ENCODE measurements around the gene ASPG.
"Not testable (repeated sequence)": the region's sequence is repeated elsewhere in the genome, so short reads cannot be mapped to it uniquely, and the experiment has no call there.

The ASPG gene

DNA sequence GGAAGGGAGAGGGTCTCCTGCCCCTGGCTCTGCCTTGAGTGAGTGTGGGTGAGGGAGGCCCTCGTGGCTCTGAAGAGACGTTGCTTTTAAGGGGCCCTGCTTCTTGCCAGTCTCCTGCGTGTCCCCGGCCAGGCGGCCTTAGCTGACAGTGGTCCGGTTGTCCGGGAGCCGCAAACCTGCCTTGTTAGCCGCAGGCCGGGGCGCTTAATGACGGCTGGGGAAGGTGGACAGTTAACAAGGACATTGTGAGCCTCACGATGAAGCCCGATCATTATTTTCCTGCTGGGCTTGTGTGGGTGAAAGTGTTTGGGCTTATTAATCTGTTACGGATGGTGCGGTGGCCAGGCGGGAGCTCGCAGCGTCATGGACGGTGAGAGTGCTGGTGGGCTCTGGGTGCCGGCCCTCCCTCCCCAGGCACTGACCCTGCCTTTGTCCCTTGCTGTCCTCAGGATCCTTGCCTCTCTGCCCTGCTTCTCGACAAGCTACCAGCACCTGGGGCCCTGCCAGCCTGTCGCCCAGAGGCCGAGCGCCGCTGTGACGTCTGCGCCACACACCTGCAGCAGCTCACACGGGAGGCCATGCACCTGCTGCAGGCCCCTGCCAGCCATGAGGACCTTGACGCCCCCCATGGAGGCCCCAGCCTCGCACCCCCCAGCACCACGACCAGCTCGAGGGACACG lies 66.2 kb downstream of the ASPG start:
- Histone ChIP-seq H3K9me2 (replicated peaks; ENCODE audit: insufficient read depth, low read length) (no peaks in the 10 kb centered on the region), H3K4me3 (ENCODE audit: insufficient read depth, low read length, poor library complexity, severe bottlenecking) (no peak overlapping the region), H3K9ac (ENCODE audit: low read length) (no peak overlapping the region), H3F3A (ENCODE audit: insufficient read depth) (no peaks in the 10 kb centered on the region), H2AFZ (ENCODE audit: low read depth, low read length, severe bottlenecking) (no peak overlapping the region), H3K79me2 (ENCODE audit: insufficient read depth, low read length) (no peaks in the 10 kb centered on the region), H3K27ac (ENCODE audit: low read depth, low read length) (no peak overlapping the region), H3K36me3 (ENCODE audit: low read length) (no peaks in the 10 kb centered on the region), H3K27me3 (ENCODE audit: low read length) (no peaks in the 10 kb centered on the region), H3K4me2 (ENCODE audit: low read depth, low read length, poor library complexity, severe bottlenecking) (no peak overlapping the region), H3K9me3 (ENCODE audit: insufficient read depth, low read length) (no peaks in the 10 kb centered on the region), H4K20me1 (ENCODE audit: low read depth, low read length) (no peaks in the 10 kb centered on the region)
- no peak for TF ChIP-seq EZH2phosphoT487 (conservative IDR thresholded peaks at IDR 0.05; ENCODE audit: low read length)
- TF ChIP-seq, protein P1, sequence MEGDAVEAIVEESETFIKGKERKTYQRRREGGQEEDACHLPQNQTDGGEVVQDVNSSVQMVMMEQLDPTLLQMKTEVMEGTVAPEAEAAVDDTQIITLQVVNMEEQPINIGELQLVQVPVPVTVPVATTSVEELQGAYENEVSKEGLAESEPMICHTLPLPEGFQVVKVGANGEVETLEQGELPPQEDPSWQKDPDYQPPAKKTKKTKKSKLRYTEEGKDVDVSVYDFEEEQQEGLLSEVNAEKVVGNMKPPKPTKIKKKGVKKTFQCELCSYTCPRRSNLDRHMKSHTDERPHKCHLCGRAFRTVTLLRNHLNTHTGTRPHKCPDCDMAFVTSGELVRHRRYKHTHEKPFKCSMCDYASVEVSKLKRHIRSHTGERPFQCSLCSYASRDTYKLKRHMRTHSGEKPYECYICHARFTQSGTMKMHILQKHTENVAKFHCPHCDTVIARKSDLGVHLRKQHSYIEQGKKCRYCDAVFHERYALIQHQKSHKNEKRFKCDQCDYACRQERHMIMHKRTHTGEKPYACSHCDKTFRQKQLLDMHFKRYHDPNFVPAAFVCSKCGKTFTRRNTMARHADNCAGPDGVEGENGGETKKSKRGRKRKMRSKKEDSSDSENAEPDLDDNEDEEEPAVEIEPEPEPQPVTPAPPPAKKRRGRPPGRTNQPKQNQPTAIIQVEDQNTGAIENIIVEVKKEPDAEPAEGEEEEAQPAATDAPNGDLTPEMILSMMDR (IDR thresholded peaks at IDR 0.05; ENCODE audit: insufficient read depth, low read length, poor library complexity, severe bottlenecking), result no peak

DNA sequence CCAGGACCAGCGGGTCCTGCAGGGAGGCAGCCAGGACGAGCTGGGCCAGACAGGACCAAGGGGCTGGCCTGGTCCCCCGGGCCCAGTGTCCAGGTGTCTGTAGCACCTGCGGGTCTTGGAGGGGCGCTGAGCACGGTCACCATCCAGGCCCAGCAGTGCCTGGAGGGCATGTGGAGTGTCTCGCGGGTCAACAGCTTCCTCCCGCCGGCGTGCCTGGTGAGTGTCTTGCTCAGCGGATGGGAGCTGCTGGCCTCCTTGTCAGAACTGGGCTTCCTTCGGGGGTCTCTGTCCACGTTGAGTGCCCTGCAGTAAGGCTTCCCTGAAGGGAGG lies 66.7 kb downstream of the ASPG start:
- TF ChIP-seq EZH2phosphoT487 (conservative IDR thresholded peaks at IDR 0.05; ENCODE audit: low read length), result no peak
- TF ChIP-seq, protein P1 (IDR thresholded peaks at IDR 0.05; ENCODE audit: insufficient read depth, low read length, poor library complexity, severe bottlenecking), result no peak
- no peak overlapping the region for H3K4me2 ChIP-seq (ENCODE audit: low read depth, low read length, poor library complexity, severe bottlenecking)
- no peaks in the 10 kb centered on the region for H4K20me1 ChIP-seq (ENCODE audit: low read depth, low read length)
- H3K36me3 ChIP-seq (ENCODE audit: low read length), result no peaks in the 10 kb centered on the region
- no peaks in the 10 kb centered on the region for H3K9me3 ChIP-seq (ENCODE audit: insufficient read depth, low read length)
- no peaks in the 10 kb centered on the region for H3K79me2 ChIP-seq (ENCODE audit: insufficient read depth, low read length)
- H3K27ac ChIP-seq (ENCODE audit: low read depth, low read length), result no peak overlapping the region
- H2AFZ ChIP-seq (ENCODE audit: low read depth, low read length, severe bottlenecking), result no peak overlapping the region
- no peak overlapping the region for H3K4me3 ChIP-seq (ENCODE audit: insufficient read depth, low read length, poor library complexity, severe bottlenecking)
- no peak overlapping the region for H3K9ac ChIP-seq (ENCODE audit: low read length)
- no peaks in the 10 kb centered on the region for H3K27me3 ChIP-seq (ENCODE audit: low read length)
- no peaks in the 10 kb centered on the region for H3K9me2 ChIP-seq (replicated peaks; ENCODE audit: insufficient read depth, low read length)
- H3F3A ChIP-seq (ENCODE audit: insufficient read depth), result no peaks in the 10 kb centered on the region

DNA sequence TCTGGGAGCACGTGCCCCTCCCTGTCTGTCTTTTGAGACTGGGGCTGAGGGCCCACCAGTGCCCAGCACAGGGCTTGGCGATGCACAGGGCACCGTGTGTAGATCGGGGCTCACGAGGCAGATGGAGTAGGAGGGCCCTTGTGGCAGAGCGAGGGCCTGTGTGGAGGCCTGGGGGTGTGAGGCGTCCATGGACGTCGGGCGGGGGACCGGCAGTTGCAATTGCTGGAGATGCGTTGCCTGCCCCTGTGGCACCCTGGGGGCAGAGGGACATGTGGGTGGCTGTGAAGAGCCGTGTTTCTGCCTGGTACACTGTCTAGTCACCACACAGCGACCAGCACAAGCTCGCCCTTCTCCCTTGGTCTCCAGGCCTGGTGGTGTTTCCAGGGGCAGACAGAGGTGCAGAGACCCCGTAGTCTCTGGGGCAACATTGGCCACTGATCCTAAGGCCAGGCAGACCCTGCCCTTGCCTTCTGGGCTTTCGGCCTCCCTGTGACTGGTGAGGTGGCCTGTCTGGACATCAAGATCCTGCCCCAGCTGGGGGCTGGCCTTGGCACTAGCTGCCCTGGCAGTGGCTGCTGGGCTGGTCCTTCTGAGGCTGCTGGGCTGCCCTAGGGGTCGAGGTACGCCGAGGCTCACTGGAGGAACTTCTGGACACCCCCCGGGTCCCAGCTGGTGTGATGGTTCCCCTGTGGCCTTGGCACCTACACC lies 67.3 kb downstream of the ASPG start:
- Histone ChIP-seq H3F3A (ENCODE audit: insufficient read depth) (no peaks in the 10 kb centered on the region), H3K27me3 (ENCODE audit: low read length) (no peaks in the 10 kb centered on the region), H3K9me3 (ENCODE audit: insufficient read depth, low read length) (no peaks in the 10 kb centered on the region), H3K79me2 (ENCODE audit: insufficient read depth, low read length) (no peaks in the 10 kb centered on the region), H4K20me1 (ENCODE audit: low read depth, low read length) (no peaks in the 10 kb centered on the region), H3K27ac (ENCODE audit: low read depth, low read length) (no peak overlapping the region), H3K4me2 (ENCODE audit: low read depth, low read length, poor library complexity, severe bottlenecking) (no peak overlapping the region), H3K9me2 (replicated peaks; ENCODE audit: insufficient read depth, low read length) (no peaks in the 10 kb centered on the region), H3K36me3 (ENCODE audit: low read length) (no peaks in the 10 kb centered on the region), H3K4me3 (ENCODE audit: insufficient read depth, low read length, poor library complexity, severe bottlenecking) (no peak overlapping the region), H3K9ac (ENCODE audit: low read length) (no peak overlapping the region), H2AFZ (ENCODE audit: low read depth, low read length, severe bottlenecking) (no peak overlapping the region)
- TF ChIP-seq EZH2phosphoT487 (conservative IDR thresholded peaks at IDR 0.05; ENCODE audit: low read length), result no peak

- not testable (repeated sequence) for H3K36me3 ChIP-seq (ENCODE audit: low read length); H3F3A ChIP-seq (ENCODE audit: insufficient read depth); H3K27me3 ChIP-seq (ENCODE audit: low read length); H3K27ac ChIP-seq (ENCODE audit: low read depth, low read length); H3K4me2 ChIP-seq (ENCODE audit: low read depth, low read length, poor library complexity, severe bottlenecking); H2AFZ ChIP-seq (ENCODE audit: low read depth, low read length, severe bottlenecking); H3K9ac ChIP-seq (ENCODE audit: low read length); H3K9me3 ChIP-seq (ENCODE audit: insufficient read depth, low read length); H3K4me3 ChIP-seq (ENCODE audit: insufficient read depth, low read length, poor library complexity, severe bottlenecking); H4K20me1 ChIP-seq (ENCODE audit: low read depth, low read length); H3K79me2 ChIP-seq (ENCODE audit: insufficient read depth, low read length); H3K9me2 ChIP-seq (replicated peaks; ENCODE audit: insufficient read depth, low read length)
These were observed 67.9 kb downstream of the ASPG start for GRCh38 chr14:104153394-104153755.
